Femur (tissue), 1 donor: ENCODE data around the gene NLGN1.

ENCODE experiments used
- DNase-seq: peaks from one replicate; pipeline ENCODE4 v3.0.0-alpha.2; 2017

NLGN1 gene

DNA sequence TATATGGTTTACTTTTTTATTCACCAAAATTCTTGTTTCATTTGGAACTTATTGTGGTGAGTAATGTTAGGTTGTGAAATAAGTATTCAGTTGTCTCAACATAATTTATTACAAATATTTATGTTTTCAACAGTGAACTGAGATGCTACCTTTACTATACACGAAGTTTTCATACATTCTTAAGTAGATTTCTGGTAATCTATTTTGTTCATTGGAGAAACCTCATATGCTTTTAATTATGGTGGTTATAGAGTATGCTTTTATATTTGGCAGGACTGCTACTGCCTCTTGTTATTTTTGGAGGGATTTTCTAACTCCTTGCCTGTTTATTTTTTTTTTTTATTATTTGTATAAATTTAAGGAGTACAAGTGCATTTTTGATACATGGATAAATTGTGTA lies 253.1 kb downstream of the NLGN1 start:
- no peak for DNase-seq

GRCh38 chr3:173652093-173652492 lies 254.5 kb downstream of the NLGN1 start:
- no peak for DNase-seq

DNA sequence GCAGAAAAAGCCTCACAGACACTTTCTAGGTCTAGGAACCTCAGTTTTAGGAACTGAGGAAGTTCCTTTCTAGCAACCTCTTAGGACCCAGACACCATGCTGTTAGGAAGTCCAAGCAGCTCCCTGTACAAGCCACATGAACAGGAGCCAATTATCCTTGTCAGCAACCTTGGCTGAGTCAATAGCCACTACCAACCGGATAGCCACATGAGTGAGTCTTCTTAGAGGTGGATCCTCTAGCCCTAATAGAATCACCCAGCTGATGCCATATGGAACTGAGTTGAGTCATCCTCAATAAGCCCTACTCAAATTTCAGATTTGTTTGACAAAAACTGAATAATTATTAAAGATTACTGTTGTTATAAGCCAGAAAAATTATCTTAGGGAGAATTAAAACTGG lies 256.2 kb downstream of the NLGN1 start:
- DNase-seq, result no peak

DNA sequence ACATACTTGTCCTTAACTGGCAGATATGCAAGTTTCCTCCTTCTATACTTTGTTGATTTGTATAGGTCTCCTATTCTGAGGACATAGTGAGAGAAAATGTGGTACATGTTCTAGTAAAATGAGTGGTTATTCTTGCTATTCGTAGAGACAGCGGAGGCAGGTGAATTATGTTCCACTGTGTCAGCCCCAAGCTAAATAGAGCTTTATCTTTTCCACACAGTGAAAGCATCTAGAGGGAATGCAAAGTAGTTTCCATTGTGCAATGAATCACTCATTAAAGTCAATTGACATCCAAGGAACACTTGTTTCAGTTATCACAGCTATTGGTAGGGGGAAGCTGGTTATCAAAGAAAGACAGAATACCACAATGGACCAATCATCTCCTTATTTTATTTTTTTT lies 262.4 kb downstream of the NLGN1 start:
- DNase-seq, result no peak

GRCh38 chr3:173660645-173661299 lies 263.2 kb downstream of the NLGN1 start:
- no peak for DNase-seq

- no peak for DNase-seq
These were observed 266.2 kb downstream of the NLGN1 start for GRCh38 chr3:173663696-173664111.

- no peak for DNase-seq
These were observed 278.6 kb downstream of the NLGN1 start for GRCh38 chr3:173676094-173676493.

DNA sequence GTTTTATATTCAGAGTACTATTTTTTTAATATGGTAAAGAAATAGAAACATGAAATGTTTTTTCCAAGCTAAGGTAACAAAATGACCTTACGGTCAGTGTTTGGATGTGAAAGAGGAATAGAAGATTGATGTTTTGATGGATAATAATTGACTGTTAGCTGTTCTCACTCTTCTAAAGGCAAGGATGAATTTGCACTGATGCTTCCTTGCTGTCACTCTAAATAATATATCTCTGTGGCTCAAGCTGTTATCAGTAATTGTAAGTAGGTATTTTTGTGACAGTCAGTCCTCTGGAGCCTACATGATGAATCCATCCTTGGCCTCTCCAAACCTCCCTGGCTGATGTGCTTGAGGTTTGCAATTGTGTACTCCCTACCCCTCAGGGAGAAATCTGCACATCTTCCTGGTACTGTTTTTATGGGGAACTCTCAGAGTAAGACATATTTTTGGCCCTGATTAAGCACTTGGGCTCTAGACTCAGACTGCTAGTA lies 283.7 kb downstream of the NLGN1 start:
- no peak for DNase-seq

- no peak for DNase-seq
These were observed 287.9 kb downstream of the NLGN1 start for GRCh38 chr3:173685456-173685855.

DNA sequence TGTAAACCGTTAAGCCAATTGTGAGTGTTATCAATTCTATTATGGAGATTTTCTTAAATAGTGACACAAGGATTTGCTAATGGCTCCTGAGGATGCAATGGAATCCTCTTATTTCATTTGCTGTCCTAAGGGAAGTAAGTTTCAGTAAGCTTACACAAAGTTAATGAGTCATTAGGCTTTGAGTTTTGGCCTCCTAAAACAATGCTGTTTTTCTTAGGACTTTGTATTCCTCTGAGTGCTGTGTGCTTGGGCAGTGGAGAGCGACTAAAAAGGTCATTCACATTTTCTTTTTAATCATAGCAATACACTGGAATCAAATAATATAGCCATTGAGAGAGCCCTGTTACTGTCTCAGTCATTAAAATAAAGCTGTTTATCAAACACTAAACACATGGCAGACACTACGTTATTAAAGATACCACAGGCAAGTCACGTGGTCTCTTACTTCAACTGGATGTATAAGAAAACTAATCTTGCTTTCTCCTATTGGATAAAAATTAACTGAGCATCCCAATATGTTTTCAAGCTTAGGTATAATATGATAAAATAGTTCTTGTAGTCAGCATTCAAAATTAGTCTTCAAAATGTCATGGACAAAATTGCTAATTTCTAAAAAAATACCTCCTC lies 290.8 kb downstream of the NLGN1 start:
- DNase-seq, result no peak

- no peak for DNase-seq
These were observed 293.1 kb downstream of the NLGN1 start for GRCh38 chr3:173690542-173691180.

GRCh38 chr3:173699353-173699752 lies 301.8 kb downstream of the NLGN1 start:
- DNase-seq, result no peak

- no peak for DNase-seq
These were observed 302.8 kb downstream of the NLGN1 start for GRCh38 chr3:173700336-173700735.

GRCh38 chr3:173702561-173702960 lies 305.0 kb downstream of the NLGN1 start:
- DNase-seq, result no peak

GRCh38 chr3:173703771-173704170 lies 306.2 kb downstream of the NLGN1 start:
- DNase-seq, result no peak

GRCh38 chr3:173706630-173707029 lies 309.1 kb downstream of the NLGN1 start:
- no peak for DNase-seq

DNA sequence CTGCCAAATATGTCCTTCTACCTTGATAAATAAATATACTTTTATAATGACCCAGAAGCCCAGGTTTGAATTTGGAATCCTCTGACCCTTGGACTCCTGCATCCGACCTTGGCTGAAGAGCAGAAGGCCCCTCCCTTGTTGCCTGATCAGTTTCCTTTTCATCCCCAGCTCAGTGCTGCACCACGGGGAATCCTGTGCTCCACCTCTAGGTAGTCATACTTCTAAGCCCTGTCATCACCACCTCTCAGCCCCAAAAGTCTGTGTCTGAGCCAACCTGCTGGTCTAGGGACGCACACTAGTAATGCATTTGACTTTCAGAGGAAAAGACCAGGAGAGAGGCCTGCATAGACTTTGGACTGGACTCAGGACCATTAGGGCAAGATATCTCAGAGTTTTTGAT lies 310.6 kb downstream of the NLGN1 start:
- no peak for DNase-seq

- no peak for DNase-seq
These were observed 311.5 kb downstream of the NLGN1 start for GRCh38 chr3:173709026-173709425.

DNA sequence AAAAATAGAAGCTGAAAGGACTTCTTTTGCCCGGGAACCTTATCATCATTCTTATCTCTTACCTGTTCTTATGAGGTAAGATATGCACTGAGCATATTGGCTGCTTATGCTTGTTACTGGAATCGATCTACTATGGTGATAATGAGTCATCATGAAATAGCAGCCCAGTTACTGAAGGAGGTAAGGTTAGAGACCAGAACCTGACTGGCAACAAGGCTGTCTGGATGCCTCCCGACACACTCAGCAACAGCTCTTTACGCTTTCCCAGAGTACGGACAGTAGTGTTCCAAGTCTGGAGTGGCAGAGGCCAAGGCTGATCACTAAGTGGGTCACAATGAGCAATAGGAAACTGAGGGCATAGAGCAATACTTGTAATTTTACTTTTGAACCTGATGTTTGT lies 314.1 kb downstream of the NLGN1 start:
- no peak for DNase-seq

GRCh38 chr3:173719585-173719984 lies 322.0 kb downstream of the NLGN1 start:
- no peak for DNase-seq

DNA sequence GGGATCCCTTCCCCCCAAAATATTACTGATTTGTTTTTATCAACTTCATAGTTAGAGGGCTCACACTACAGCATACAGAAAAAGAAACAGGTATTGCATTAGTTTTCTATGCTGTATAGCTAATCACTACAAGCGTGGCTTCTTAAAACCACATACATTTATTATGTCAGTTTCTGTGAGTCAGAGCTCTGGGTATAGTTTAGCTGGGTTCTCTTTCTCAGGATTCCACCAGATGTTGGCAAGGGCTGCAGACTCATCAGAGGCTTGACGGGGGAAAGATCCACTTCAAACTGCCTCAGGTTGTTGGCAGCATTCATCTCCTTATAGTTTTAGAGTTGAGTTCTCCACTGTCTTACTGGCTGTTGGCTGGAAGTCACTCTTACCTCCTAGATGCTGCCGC lies 328.0 kb downstream of the NLGN1 start:
- DNase-seq, result no peak

DNA sequence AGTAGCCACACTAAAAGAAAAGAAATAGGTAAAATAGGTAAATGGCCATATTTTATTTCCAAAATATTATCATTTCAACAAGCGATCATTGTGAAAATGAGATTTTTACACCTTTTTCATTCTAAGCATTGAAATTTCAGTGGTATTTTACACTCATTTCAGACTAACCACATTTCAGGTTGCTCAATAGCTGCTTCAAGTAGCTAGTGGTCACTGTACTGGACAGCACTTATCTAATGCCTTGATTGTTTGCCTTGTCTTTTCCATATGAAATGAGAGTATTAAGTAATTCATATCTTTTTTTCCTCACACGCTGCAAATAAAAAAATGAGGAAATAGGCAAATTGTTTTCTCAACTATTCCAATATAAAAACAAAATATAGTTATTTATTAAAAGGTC lies 332.8 kb downstream of the NLGN1 start:
- DNase-seq, result no peak

DNA sequence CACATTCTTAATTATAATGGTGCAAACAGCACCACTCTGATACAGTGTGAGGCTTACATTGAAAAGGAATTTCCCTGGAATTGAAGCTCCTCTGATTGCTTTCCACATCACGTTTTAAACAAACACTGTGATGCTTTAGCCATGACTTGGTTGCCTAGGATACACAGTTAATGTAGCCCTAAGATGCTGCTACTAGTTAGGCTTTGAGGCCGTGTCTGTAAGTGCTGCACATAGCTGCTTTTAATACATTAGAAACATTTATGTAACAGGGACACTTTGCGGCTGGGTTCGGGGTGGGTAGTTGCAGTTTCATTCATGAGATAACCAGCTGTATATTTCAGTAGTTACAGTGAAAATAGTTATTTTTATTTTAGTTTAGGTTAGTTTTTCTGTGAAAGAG lies 334.7 kb downstream of the NLGN1 start:
- DNase-seq, result no peak

DNA sequence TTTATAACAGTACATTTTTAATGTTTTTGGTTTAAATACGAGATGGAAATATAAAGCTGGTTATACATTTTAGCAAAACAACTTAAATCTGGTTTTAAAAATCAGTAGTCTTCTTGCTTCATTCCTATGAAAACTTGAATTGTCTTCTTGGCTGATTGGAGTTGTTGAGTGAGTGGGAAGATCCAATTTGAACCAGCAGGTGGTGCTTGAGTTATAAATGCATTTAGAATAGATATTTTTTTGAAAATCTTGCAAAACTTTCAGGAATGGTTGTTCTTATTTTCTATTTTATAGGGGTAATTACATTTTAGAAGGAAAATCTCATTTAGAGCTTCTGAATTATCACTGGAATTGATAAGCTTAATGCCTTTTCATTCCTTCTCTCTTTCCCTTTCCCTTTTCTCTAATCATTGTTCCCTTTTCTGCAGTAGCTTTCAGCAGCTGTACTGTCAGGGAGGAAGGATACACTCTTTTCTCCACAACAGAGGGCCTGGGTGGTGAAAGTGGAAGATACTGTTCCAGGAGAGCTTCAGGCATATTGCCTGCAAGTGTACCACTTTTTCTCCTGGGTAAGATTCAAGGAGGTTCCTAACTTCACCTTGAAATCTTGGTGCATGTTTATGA lies 335.6 kb downstream of the NLGN1 start:
- DNase-seq, result no peak
